Natural killer cell (primary cell): ENCODE data around the gene NANOS3. TPM values are rescaled to one million over a fixed set of nuclear protein-coding genes. Genes with fewer than 3 reads are reported as not detected.
A peak's percentile ranks its signal among the peaks of the same experiment; 100 is the strongest.

Experiments
- ATAC-seq, 3 donors: fragments of 150-1000 bp in 2 of 3; fragments of 200-7000 bp in 1 of 3; cut with Tn5 transposase; 1 replicate in 1 of 3; 2 replicates in 2 of 3; pipeline ENCODE4 v1.10.0; 2021; ENCODE audit warnings: mild to moderate bottlenecking in 2 of 3, moderate library complexity in 2 of 3
- DNase-seq, 2 donors: peaks; one replicate each; pipeline versions ENCODE4 v3.0.0 to v3.0.0-alpha.2; 2013 to 2021; ENCODE audit warnings: mixed read lengths in 1 of 2
- H3K27ac ChIP-seq: one replicate; pipeline ENCODE4 v1.5.1; 2013; ENCODE audit warnings: mild to moderate bottlenecking, low read length
- H3K27me3 ChIP-seq: one replicate; pipeline ENCODE4 v1.6.1; 2013; ENCODE audit warnings: low read length; ENCODE audit not compliant: control insufficient read depth, insufficient read depth
- H3K36me3 ChIP-seq: one replicate; pipeline ENCODE4 v1.6.1; 2013; ENCODE audit warnings: low read length; ENCODE audit not compliant: control insufficient read depth, insufficient read depth
- H3K4me1 ChIP-seq: one replicate; pipeline ENCODE4 v1.6.1; 2013; ENCODE audit warnings: low read length; ENCODE audit not compliant: control insufficient read depth, insufficient read depth
- H3K4me3 ChIP-seq: one replicate; pipeline ENCODE4 v1.5.1; 2013; ENCODE audit warnings: low read length
- H3K9me3 ChIP-seq: one replicate; pipeline ENCODE4 v1.6.1; 2013; ENCODE audit warnings: low read length; ENCODE audit not compliant: control insufficient read depth, insufficient read depth
- H3K27ac Mint-ChIP-seq, 2 donors: one replicate each; pipeline ENCODE4 v1.8.0; 2022; ENCODE audit warnings: mild to moderate bottlenecking in 2 of 2, mixed read lengths in 2 of 2, moderate library complexity in 1 of 2
- H3K27me3 Mint-ChIP-seq, 2 donors: one replicate each; pipeline ENCODE4 v1.8.0; 2022; ENCODE audit warnings: low read depth in 2 of 2, mixed read lengths in 2 of 2
- H3K36me3 Mint-ChIP-seq: one replicate; pipeline ENCODE4 v1.8.0; 2022; ENCODE audit warnings: mixed read lengths
- H3K4me1 Mint-ChIP-seq, 2 donors: one replicate each; pipeline ENCODE4 v1.8.0; 2022; ENCODE audit warnings: mixed read lengths in 2 of 2
- H3K4me3 Mint-ChIP-seq: one replicate; pipeline ENCODE4 v1.8.0; 2022; ENCODE audit warnings: mild to moderate bottlenecking, moderate library complexity, mixed read lengths
- H3K9me3 Mint-ChIP-seq, 2 donors: one replicate each; pipeline ENCODE4 v1.8.0; 2022; ENCODE audit warnings: mixed read lengths in 2 of 2
- WGBS: methylation state at CpG from one replicate; pipeline ENCODE4 v1.1.7; 2013; ENCODE audit warnings: missing lambda C conversion rate; ENCODE audit not compliant: insufficient coverage; 5-methylcytosine and 5-hydroxymethylcytosine counted together
- intact Hi-C: fragments of 100-400 bp; cut with micrococcal nuclease; formaldehyde crosslinking; loops from one replicate; pipeline ENCODE4 v1.14.2; 2022
- total RNA-seq, 4 donors: library from RNA; stranded (reverse); fragments of 120-200 nt in 1 of 4; gene quantifications; one replicate each; pipeline versions ENCODE4 v1.2.3 to v1.2.4, GENCODE V29; 2013 to 2022
- TF ChIP-seq, protein P1 (sequence below): fragments of 200-600 bp; IDR thresholded peaks from one replicate; pipeline ENCODE4 v1.8.0; 2022; ENCODE audit warnings: antibody characterized with exemption

Gene NANOS3
- total RNA-seq, 3 donors from 2014 or later (not counting 1 experiment from before 2014, with no cell fraction given), result 2.6 to 6.3 (median 3.0) TPM

GRCh38 chr19:13864667-13865570 is 12.0 kb upstream of the NANOS3 start:
- DNase-seq (peak in 1 of 2 donors; percentile 50), ATAC-seq (no peak)
- WGBS, result 3% methylated on average over 106 of the region's 113 CpGs
- no peak overlapping the region for H3K4me3 ChIP-seq
- peaks cover 21% of the 10 kb centered on the region for H3K27me3 ChIP-seq
- H3K9me3 Mint-ChIP-seq, result no peaks in the 10 kb centered on the region
- TF ChIP-seq, protein P1, sequence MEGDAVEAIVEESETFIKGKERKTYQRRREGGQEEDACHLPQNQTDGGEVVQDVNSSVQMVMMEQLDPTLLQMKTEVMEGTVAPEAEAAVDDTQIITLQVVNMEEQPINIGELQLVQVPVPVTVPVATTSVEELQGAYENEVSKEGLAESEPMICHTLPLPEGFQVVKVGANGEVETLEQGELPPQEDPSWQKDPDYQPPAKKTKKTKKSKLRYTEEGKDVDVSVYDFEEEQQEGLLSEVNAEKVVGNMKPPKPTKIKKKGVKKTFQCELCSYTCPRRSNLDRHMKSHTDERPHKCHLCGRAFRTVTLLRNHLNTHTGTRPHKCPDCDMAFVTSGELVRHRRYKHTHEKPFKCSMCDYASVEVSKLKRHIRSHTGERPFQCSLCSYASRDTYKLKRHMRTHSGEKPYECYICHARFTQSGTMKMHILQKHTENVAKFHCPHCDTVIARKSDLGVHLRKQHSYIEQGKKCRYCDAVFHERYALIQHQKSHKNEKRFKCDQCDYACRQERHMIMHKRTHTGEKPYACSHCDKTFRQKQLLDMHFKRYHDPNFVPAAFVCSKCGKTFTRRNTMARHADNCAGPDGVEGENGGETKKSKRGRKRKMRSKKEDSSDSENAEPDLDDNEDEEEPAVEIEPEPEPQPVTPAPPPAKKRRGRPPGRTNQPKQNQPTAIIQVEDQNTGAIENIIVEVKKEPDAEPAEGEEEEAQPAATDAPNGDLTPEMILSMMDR, result no peak
- no peaks in the 10 kb centered on the region for H3K9me3 ChIP-seq
- no peak overlapping the region for H3K27ac ChIP-seq
- peak overlapping the region in 1 of 2 donors; percentile 100 for H3K27ac Mint-ChIP-seq
- H3K4me1 Mint-ChIP-seq, result peaks cover 24 to 39% of the 10 kb centered on the region in 2 donors
- H3K36me3 ChIP-seq, result no peaks in the 10 kb centered on the region
- intact Hi-C loops, result no loop called here
- H3K4me3 Mint-ChIP-seq, result peak overlapping the region; percentile 78
- H3K36me3 Mint-ChIP-seq, result no peaks in the 10 kb centered on the region
- H3K27me3 Mint-ChIP-seq, result peaks cover 17 to 32% of the 10 kb centered on the region in 2 donors
- H3K4me1 ChIP-seq, result peaks cover 34% of the 10 kb centered on the region

DNA sequence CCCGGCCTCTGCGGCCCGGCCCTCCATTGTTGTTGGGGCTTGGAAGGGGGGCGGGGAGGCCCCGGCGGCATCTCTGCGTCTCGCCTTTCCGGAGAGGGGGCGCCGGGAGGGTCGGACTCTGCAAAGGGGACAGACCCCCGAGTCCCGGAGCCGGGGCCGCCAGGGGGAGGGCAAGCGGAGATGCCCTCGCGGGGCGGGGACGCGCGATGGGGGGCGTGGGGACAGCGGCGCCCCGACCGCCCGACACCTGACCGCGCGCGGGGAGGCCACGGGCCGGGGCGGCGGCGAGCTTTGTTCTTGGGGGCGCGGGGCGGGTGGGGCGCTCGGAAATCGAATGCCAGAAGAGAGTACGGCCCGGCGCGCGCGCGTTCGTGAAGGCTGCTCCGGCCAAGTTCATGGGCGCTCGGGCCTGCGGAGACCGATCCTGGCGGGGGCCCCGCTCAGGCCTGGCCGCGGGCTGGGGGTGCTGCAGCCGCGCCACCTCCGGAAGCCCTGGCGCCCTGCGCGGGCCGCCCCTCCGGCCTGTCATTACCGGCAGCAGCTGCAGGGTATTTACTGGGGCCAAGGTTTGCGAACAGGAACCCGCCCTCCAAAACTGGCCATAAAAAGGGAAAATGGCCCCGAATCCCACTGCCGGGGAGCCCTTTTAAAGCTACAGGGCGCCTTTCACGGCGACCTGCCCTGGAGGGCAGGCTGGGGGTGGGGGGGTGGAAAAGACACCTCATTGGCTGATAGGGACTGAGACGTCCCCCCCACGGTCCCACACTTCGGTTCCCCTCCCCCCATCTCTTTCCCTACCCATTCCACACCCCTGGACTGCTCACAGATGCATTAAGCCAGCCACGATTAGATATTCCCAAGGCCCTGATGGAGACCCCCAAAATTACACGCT is 11.1 kb upstream of the NANOS3 start:
- Mint-ChIP-seq H3K9me3 (no peaks in the 10 kb centered on the region), H3K36me3 (no peaks in the 10 kb centered on the region), H3K27ac (peak overlapping the region in 1 of 2 donors; percentile 51), H3K27me3 (peaks cover 17 to 35% of the 10 kb centered on the region in 2 donors), H3K4me1 (peaks cover 24 to 35% of the 10 kb centered on the region in 2 donors), H3K4me3 (peak overlapping the region; percentile 86)
- DNase-seq (peak in 1 of 2 donors; percentile 32), ATAC-seq (no peak)
- peaks cover 33% of the 10 kb centered on the region for H3K4me1 ChIP-seq
- no peak overlapping the region for H3K27ac ChIP-seq
- H3K27me3 ChIP-seq, result peaks cover 21% of the 10 kb centered on the region
- H3K4me3 ChIP-seq, result no peak overlapping the region
- WGBS, result 2% methylated on average over 82 of the region's 82 CpGs
- TF ChIP-seq, protein P1, result no peak
- intact Hi-C loops, result no loop called here
- H3K9me3 ChIP-seq, result no peaks in the 10 kb centered on the region
- H3K36me3 ChIP-seq, result no peaks in the 10 kb centered on the region

DNA sequence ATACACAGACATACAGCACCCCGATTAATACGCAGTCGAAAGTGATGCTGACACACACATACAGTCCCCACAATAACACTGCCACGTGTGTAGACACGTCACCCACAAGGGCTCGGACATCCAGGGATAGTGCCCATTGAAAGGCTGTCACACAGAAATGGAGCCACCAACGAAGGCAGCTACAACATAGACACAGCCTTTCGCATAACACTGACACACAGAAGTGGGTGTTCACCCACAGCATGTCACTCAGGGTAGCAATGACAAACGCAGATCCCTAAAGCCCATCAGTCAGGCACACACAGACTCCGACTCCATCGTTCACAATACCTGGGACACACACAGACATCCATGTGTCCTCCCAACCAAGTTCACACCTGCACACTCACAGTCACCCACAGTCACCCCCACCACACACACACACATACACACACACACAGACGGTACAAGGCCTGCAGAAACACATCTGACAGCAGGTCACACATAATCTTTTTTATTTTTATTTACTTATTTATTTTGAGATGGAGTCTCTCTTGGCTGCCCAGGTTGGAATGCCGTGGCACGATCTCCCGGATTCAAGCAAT is 10.4 kb upstream of the NANOS3 start:
- H3K4me3 Mint-ChIP-seq, result peak overlapping the region; percentile 86
- peaks cover 23 to 30% of the 10 kb centered on the region in 2 donors for H3K4me1 Mint-ChIP-seq
- H3K9me3 ChIP-seq, result no peaks in the 10 kb centered on the region
- H3K27me3 ChIP-seq, result peaks cover 21% of the 10 kb centered on the region
- no peaks in the 10 kb centered on the region for H3K9me3 Mint-ChIP-seq
- H3K27me3 Mint-ChIP-seq, result peaks cover 17 to 38% of the 10 kb centered on the region in 2 donors
- intact Hi-C loops, result no loop called here
- no peaks in the 10 kb centered on the region for H3K36me3 ChIP-seq
- H3K27ac Mint-ChIP-seq, result peak overlapping the region in 1 of 2 donors; percentile 51
- ATAC-seq (no peak), DNase-seq (no peak)
- H3K27ac ChIP-seq, result no peak overlapping the region
- WGBS, result 73% methylated on average over 15 of the region's 15 CpGs
- H3K4me3 ChIP-seq, result no peak overlapping the region
- peaks cover 26% of the 10 kb centered on the region for H3K4me1 ChIP-seq
- TF ChIP-seq, protein P1, result no peak
- H3K36me3 Mint-ChIP-seq, result no peaks in the 10 kb centered on the region
